GM12865 (cell line): Measurements from ENCODE around the gene SFI1.

Source experiments
- DNase-seq: peaks from one replicate; pipeline ENCODE4 v3.0.0; 2010; ENCODE audit warnings: low read depth
- H3K4me3 ChIP-seq: 2 replicates; pipeline ENCODE4 v1.5.1; 2011; ENCODE audit warnings: mild to moderate bottlenecking, low read depth, low read length, control low read depth
- TF ChIP-seq, protein P1 (sequence below): IDR thresholded peaks from 2 replicates; pipeline ENCODE4 v1.5.1; 2011; ENCODE audit warnings: low read length, control low read depth, low read depth, inconsistent platforms; ENCODE audit not compliant: insufficient read depth; ENCODE audit errors: missing control alignments

SFI1 gene

DNA sequence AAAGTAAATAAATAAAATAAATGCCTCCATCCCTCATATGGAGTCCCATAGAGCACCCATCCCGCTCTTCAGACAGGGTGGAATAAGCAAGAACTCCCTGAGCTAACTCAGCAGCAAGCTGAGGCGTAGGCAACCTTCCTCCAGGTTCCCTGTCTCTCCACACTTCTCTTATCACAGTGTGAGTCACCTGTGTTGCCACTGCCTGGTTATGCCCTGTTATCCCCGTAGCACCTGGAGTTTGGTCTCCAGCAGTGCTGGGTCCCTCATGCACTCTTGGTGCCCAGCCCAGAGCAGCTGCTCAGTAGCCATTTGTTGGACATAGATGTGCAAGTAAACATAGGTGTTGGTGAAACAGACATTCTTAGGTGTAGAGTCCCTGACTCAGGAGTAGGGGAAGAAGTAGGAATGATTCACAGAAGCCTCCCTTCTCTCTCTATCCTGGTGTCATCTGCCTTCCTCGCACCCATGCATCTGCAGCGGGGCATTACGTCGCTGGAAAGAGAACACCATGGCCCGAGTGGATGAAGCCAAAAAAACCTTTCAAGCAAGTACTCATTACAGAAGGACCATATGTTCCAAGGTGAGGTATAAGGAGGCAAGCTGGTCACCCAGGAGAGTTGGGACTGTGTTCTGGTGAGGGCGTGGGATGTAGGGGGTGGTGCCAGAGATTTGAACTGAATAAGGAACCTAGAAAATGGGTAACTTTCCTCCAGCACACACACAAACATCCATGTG lies 109.7 kb downstream of the SFI1 start:
- no peak overlapping the region for H3K4me3 ChIP-seq
- no peak for DNase-seq
- TF ChIP-seq, protein P1, sequence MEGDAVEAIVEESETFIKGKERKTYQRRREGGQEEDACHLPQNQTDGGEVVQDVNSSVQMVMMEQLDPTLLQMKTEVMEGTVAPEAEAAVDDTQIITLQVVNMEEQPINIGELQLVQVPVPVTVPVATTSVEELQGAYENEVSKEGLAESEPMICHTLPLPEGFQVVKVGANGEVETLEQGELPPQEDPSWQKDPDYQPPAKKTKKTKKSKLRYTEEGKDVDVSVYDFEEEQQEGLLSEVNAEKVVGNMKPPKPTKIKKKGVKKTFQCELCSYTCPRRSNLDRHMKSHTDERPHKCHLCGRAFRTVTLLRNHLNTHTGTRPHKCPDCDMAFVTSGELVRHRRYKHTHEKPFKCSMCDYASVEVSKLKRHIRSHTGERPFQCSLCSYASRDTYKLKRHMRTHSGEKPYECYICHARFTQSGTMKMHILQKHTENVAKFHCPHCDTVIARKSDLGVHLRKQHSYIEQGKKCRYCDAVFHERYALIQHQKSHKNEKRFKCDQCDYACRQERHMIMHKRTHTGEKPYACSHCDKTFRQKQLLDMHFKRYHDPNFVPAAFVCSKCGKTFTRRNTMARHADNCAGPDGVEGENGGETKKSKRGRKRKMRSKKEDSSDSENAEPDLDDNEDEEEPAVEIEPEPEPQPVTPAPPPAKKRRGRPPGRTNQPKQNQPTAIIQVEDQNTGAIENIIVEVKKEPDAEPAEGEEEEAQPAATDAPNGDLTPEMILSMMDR = no peak

DNA sequence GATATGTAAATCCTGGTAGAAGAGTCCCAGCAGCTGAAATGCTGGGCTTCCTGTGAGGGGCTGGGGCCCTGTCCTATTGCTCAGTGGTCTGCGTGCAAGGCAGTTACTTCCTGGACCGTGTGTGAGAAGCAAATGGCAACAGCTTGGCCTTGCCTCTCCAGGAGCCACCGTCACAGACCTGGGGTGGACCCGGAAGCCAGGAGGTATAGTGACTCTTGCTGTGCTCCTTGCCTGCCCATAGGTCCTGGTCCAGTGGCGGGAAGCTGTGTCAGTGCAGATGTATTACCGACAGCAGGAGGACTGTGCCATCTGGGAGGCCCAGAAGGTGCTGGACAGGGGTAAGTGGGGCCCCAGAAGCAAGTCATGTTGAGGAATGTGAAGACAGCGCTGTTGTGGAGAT lies 111.4 kb downstream of the SFI1 start:
- no peak overlapping the region for H3K4me3 ChIP-seq
- TF ChIP-seq, protein P1 = no peak
- DNase-seq = no peak

DNA sequence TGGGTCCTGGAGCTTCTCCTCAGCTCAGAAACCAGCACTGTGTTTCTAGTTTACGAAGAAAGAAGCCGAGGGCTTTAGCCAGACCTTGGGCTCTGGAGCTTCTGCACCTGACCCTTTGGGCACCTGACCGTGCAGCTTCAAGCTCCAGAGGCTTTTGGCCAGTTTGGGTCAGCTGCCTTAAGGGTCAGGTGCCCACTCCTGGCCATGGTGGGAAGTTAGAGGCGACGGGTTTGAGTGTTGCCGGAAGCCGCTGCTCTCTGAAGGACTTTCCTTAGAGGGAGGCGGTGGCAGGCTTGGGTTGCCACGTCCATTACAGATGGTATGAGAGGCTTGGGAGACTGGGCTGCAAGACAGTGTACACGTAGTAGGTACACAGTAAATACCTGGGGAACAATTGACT lies 113.4 kb downstream of the SFI1 start:
- no peak for DNase-seq
- TF ChIP-seq, protein P1 = no peak

DNA sequence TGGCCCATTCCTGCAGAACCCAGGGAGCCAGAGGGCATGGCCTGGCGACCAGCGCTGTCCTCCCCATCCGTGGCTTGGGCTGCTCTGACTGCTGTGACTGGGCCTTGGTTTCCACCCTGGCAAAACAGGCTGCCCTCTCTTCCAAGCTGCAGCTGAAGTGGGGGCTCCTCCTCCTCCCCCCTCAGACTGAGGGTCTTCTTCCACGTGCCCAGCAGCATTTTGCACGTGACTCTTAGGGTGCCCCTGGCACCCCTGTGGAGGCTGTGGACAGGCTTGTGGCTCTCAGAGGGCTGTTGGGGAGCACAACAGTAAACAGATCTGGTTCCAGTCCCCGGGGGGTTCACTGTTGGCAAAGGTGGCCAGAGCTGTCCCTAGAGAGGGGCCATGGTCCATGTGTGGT lies 114.3 kb downstream of the SFI1 start:
- TF ChIP-seq, protein P1 = no peak
- DNase-seq = no peak
- H3K4me3 ChIP-seq = no peak overlapping the region

More for the DNA sequence above, 113.4 kb downstream of the SFI1 start:
- no peak overlapping the region for H3K4me3 ChIP-seq

DNA sequence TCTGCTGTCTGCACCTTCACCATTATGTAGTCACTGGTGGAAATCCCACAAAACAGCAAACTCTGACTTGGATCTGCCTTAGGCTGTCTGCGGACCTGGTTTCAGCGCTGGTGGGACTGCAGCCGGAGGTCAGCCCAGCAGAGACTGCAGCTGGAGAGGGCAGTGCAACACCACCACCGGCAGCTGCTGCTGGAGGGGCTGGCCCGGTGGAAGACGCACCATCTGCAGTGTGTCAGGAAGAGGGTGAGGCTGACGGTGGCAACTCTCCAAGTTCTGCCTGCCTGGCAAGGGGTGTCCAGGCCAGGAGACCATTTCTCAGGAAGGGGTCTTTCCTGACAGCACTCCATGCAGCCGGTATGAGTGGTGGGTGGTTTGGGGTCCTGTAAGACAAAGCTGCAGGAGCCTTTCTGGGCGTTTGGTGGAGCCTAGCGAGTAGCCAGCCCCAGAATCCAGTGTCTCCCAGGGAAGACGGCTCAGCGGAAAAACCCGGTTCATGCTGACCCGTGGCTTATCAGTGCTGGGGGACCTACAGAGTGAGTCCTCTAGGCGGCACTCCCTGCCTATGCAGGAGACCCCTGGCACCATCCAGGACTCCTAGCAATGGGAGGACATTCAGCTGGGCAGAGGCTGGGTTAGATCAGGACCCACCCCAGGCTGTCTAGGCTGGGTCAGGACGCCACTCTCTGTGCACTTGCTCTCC lies 114.9 kb downstream of the SFI1 start:
- no peak overlapping the region for H3K4me3 ChIP-seq
- TF ChIP-seq, protein P1 = no peak
- DNase-seq = no peak

DNA sequence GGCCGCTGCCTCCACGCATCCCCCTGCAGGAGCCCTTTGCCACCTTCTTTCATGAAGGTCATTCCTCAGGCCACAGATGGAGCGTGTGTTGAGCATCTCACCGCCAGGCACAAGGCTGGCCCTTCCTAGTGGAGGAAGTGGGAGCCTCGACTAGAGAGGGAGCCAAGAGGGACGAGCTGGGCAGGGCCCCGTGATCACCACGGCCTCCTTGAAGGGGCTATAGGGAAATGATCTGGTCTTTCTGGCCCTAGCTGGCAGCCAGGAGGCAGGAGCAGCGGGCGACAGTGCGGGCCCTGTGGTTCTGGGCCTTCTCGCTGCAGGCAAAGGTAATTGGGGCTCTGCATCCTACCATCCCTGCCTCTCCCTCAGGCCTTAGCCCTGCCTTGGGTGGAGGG lies 116.6 kb downstream of the SFI1 start:
- no peak overlapping the region for H3K4me3 ChIP-seq
- DNase-seq = no peak

More for the DNA sequence above, 116.6 kb downstream of the SFI1 start:
- TF ChIP-seq, protein P1 = no peak
